Ishikawa (cell line): Measurements from ENCODE around the gene DRC3.

ENCODE experiments used
- CEBPB ChIP-seq: IDR thresholded peaks from 2 replicates; pipeline ENCODE4 v1.6.1; 2012
- CREB1 ChIP-seq: IDR thresholded peaks from 2 replicates; pipeline ENCODE4 v1.6.1; 2012; ENCODE audit warnings: low read depth
- EGR1 ChIP-seq: IDR thresholded peaks from 2 replicates; pipeline ENCODE4 v1.6.1; 2012
- EP300 ChIP-seq: IDR thresholded peaks from 2 replicates; pipeline ENCODE4 v1.6.1; 2012; ENCODE audit warnings: borderline replicate concordance
- FOXM1 ChIP-seq: IDR thresholded peaks from 2 replicates; pipeline ENCODE4 v1.6.1; 2012; ENCODE audit warnings: low read depth, borderline replicate concordance
- NFIC ChIP-seq: IDR thresholded peaks from 2 replicates; pipeline ENCODE4 v1.6.1; 2012
- RAD21 ChIP-seq: IDR thresholded peaks from 2 replicates; pipeline ENCODE4 v1.6.1; 2012; ENCODE audit warnings: low read depth
- REST ChIP-seq: IDR thresholded peaks from 2 replicates; pipeline ENCODE4 v1.6.1; 2012; ENCODE audit warnings: low read depth, mild to moderate bottlenecking
- TAF1 ChIP-seq: IDR thresholded peaks from 2 replicates; pipeline ENCODE4 v1.6.1; 2012; ENCODE audit warnings: low read depth, mild to moderate bottlenecking
- TCF12 ChIP-seq: IDR thresholded peaks from 2 replicates; pipeline ENCODE4 v1.6.1; 2012; ENCODE audit warnings: low read depth
- TEAD4 ChIP-seq: IDR thresholded peaks from 2 replicates; pipeline ENCODE4 v1.6.1; 2012
- USF1 ChIP-seq: IDR thresholded peaks from 2 replicates; pipeline ENCODE4 v1.6.1; 2012
- YY1 ChIP-seq: IDR thresholded peaks from 2 replicates; pipeline ENCODE4 v1.6.1; 2012; ENCODE audit warnings: low read depth
- ZBTB7A ChIP-seq: IDR thresholded peaks from 2 replicates; pipeline ENCODE4 v1.6.1; 2012; ENCODE audit warnings: low read depth
- TF ChIP-seq, protein P1 (sequence below): IDR thresholded peaks from 2 replicates; pipeline ENCODE4 v1.6.1; 2012

Gene DRC3

DNA sequence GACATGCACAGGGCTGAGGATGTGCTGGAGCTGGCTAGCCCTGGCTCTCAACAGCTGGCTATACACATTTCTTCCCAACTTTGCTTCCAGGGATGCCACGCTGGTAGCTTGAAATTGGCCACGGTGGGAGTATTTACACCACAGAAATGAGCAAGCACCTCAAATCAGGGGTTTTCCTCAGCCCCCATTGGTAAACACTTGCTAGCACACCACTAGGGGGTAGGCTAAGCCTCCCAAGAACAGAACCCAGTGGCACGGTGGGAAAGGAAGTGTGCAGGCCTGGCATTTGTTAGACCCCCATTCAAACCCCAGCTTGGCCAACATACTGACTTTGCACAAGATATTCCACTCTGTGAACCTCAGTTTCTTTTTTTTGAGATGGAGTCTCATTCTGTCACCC lies 12.9 kb downstream of the DRC3 start:
- no peak for TF ChIP-seq FOXM1
- TF ChIP-seq RAD21: peak; percentile 42; the same call in 1 of the 2 replicates

- TF ChIP-seq TAF1 (no peak), ZBTB7A (no peak), TCF12 (no peak), FOXM1 (no peak), EP300 (no peak), REST (no peak), EGR1 (no peak), YY1 (no peak), NFIC (no peak), USF1 (no peak), TEAD4 (no peak)
- TF ChIP-seq, protein P1, sequence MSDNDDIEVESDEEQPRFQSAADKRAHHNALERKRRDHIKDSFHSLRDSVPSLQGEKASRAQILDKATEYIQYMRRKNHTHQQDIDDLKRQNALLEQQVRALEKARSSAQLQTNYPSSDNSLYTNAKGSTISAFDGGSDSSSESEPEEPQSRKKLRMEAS: no peak
These were observed 14.7 kb downstream of the DRC3 start for GRCh38 chr17:17987187-17987896.

GRCh38 chr17:17987901-17988300 lies 15.2 kb downstream of the DRC3 start:
- TF ChIP-seq EP300 (no peak), REST (no peak), FOXM1 (no peak), TAF1 (no peak), CREB1 (no peak), TCF12 (no peak), NFIC (no peak), YY1 (no peak), ZBTB7A (no peak), EGR1 (no peak), RAD21 (no peak), TEAD4 (no peak), CEBPB (no peak), USF1 (no peak)
- TF ChIP-seq, protein P1: no peak

DNA sequence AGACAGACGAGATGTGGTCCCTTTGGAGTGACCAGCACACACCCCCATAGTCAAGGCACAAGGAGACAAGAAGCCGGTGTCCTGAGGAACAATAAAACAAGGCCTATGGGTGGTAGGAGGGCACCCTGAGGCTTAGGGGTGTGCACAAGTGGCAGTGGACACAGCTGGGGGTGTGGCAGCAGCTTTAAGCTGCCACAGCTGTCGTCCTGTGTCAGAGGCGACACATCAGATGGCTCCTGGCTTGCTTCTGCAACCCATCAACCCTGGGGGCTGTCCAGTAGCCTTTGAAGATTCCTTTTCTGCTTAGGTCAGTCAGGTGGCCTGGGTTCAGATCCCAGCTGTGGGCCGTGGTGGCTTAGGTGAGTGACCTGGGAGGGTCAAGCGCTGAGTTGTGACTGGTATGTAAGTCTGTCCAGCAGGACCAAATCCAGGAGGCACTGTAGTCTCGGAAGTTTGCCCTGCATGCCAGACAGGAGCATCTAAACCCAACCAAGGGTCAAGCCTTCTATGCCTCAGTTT lies 15.8 kb downstream of the DRC3 start:
- TF ChIP-seq FOXM1 (no peak), CEBPB (no peak), TAF1 (no peak), EGR1 (no peak), TCF12 (no peak), REST (no peak), USF1 (no peak), EP300 (no peak), CREB1 (no peak), RAD21 (no peak), ZBTB7A (no peak), YY1 (no peak), NFIC (no peak)
